Measurements from ENCODE around the gene PLXNA4. TPM values are rescaled to one million over a fixed set of nuclear protein-coding genes. Genes with fewer than 3 reads are reported as not detected.

PLXNA4 gene
- polyA plus RNA-seq, 1 donor (not counting 4 experiments of a cell fraction or from before 2014, with no cell fraction given) = 0.01 TPM

DNA sequence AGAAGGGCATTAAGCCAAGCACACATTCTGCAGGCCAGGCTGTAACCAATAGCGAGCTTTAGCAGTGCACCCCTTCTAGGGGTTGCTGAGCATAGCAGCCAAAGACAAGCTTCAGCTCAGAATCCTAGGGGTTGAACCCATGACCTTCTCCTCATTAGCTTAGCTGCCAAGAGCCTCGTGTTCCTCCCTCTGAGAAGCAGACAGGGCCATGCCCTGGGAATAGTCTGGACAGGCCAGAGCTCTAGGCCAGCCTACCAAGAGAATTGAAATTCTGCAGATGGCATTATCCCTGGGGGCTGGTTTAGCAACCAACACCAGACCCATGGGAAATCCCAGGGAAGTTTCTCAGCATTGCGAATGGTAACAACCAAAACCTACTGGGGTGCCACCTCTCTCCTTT lies 77.2 kb downstream of the PLXNA4 start:
- DNase-seq (ENCODE audit: low read depth, low spot score) = no peak
- no peak overlapping the region for H3K4me2 ChIP-seq (ENCODE audit: control insufficient read depth, extremely low read depth, insufficient read depth, low read depth, low read length)
- H3K9me1 ChIP-seq (ENCODE audit: control insufficient read depth, extremely low read depth, insufficient read depth, low read length) = no peaks in the 10 kb centered on the region
- dilution Hi-C loops (cut with MboI; ENCODE audit: extremely low pct_ligation_motif_present, low sequenced_read_pairs) = no loop called here
- FAIRE-seq = no peak
- H3K79me2 ChIP-seq (ENCODE audit: control insufficient read depth, insufficient read depth, low read length) = no peaks in the 10 kb centered on the region
- no peaks in the 10 kb centered on the region for H3K36me3 ChIP-seq (ENCODE audit: control insufficient read depth in 2 of 2, extremely low read depth in 1 of 2, insufficient read depth in 2 of 2, low read length in 2 of 2)
- H3K27me3 ChIP-seq (ENCODE audit: control insufficient read depth, extremely low read depth, insufficient read depth, low read length) = peaks cover 10% of the 10 kb centered on the region
- no peak overlapping the region for H3K27ac ChIP-seq (ENCODE audit: control insufficient read depth, insufficient read depth, low read length)
- TF ChIP-seq EZH2 (IDR thresholded peaks at IDR 0.05; ENCODE audit: low read length) = no peak
- TF ChIP-seq, protein P1, sequence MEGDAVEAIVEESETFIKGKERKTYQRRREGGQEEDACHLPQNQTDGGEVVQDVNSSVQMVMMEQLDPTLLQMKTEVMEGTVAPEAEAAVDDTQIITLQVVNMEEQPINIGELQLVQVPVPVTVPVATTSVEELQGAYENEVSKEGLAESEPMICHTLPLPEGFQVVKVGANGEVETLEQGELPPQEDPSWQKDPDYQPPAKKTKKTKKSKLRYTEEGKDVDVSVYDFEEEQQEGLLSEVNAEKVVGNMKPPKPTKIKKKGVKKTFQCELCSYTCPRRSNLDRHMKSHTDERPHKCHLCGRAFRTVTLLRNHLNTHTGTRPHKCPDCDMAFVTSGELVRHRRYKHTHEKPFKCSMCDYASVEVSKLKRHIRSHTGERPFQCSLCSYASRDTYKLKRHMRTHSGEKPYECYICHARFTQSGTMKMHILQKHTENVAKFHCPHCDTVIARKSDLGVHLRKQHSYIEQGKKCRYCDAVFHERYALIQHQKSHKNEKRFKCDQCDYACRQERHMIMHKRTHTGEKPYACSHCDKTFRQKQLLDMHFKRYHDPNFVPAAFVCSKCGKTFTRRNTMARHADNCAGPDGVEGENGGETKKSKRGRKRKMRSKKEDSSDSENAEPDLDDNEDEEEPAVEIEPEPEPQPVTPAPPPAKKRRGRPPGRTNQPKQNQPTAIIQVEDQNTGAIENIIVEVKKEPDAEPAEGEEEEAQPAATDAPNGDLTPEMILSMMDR (optimal IDR thresholded peaks at IDR 0.05 in 1 of 3, IDR thresholded peaks at IDR 0.05 in 1 of 3, conservative IDR thresholded peaks at IDR 0.05 in 1 of 3; ENCODE audit: extremely low read depth in 1 of 3, insufficient read depth in 2 of 3, low read length in 3 of 3) = no peak
- H3K4me3 ChIP-seq (ENCODE audit: control insufficient read depth in 2 of 3, extremely low read depth in 1 of 3, insufficient read depth in 2 of 3, low read depth in 1 of 3, low read length in 3 of 3) = no peak overlapping the region
- H3K9ac ChIP-seq (ENCODE audit: control insufficient read depth, extremely low read depth, insufficient read depth, low read length) = no peak overlapping the region
- H4K20me1 ChIP-seq (ENCODE audit: control insufficient read depth, extremely low read depth, insufficient read depth, low read length) = no peaks in the 10 kb centered on the region
- H3K4me1 ChIP-seq (ENCODE audit: control insufficient read depth, extremely low read depth, insufficient read depth, low read length) = no peaks in the 10 kb centered on the region
- no peak overlapping the region for H2AFZ ChIP-seq (ENCODE audit: control insufficient read depth, low read length)
- H3K9me3 ChIP-seq (ENCODE audit: control insufficient read depth, low read depth, low read length) = no peaks in the 10 kb centered on the region

GRCh38 chr7:132498319-132498718 lies 78.0 kb downstream of the PLXNA4 start:
- Histone ChIP-seq H3K9me1 (ENCODE audit: control insufficient read depth, extremely low read depth, insufficient read depth, low read length) (no peaks in the 10 kb centered on the region), H2AFZ (ENCODE audit: control insufficient read depth, low read length) (no peak overlapping the region), H3K4me2 (ENCODE audit: control insufficient read depth, extremely low read depth, insufficient read depth, low read depth, low read length) (no peak overlapping the region), H3K9me3 (ENCODE audit: control insufficient read depth, low read depth, low read length) (no peaks in the 10 kb centered on the region), H3K27ac (ENCODE audit: control insufficient read depth, insufficient read depth, low read length) (no peak overlapping the region), H4K20me1 (ENCODE audit: control insufficient read depth, extremely low read depth, insufficient read depth, low read length) (no peaks in the 10 kb centered on the region), H3K4me1 (ENCODE audit: control insufficient read depth, extremely low read depth, insufficient read depth, low read length) (no peaks in the 10 kb centered on the region), H3K27me3 (ENCODE audit: control insufficient read depth, extremely low read depth, insufficient read depth, low read length) (peaks cover 10% of the 10 kb centered on the region), H3K9ac (ENCODE audit: control insufficient read depth, extremely low read depth, insufficient read depth, low read length) (no peak overlapping the region), H3K4me3 (ENCODE audit: control insufficient read depth in 2 of 3, extremely low read depth in 1 of 3, insufficient read depth in 2 of 3, low read depth in 1 of 3, low read length in 3 of 3) (no peak overlapping the region), H3K79me2 (ENCODE audit: control insufficient read depth, insufficient read depth, low read length) (no peaks in the 10 kb centered on the region), H3K36me3 (ENCODE audit: control insufficient read depth in 2 of 2, extremely low read depth in 1 of 2, insufficient read depth in 2 of 2, low read length in 2 of 2) (no peaks in the 10 kb centered on the region)
- no peak for DNase-seq (ENCODE audit: low read depth, low spot score)
- no peak for FAIRE-seq
- no peak for TF ChIP-seq EZH2 (IDR thresholded peaks at IDR 0.05; ENCODE audit: low read length)
- TF ChIP-seq, protein P1 (optimal IDR thresholded peaks at IDR 0.05 in 1 of 3, IDR thresholded peaks at IDR 0.05 in 1 of 3, conservative IDR thresholded peaks at IDR 0.05 in 1 of 3; ENCODE audit: extremely low read depth in 1 of 3, insufficient read depth in 2 of 3, low read length in 3 of 3) = no peak
- dilution Hi-C loops (cut with MboI; ENCODE audit: extremely low pct_ligation_motif_present, low sequenced_read_pairs) = no loop called here

All from keratinocyte (primary cell).